ENCODE data around the gene NPBWR2.

Gene NPBWR2

GRCh38 chr20:64071341-64072332, 35.7 kb downstream of the NPBWR2 start:
- DNase-seq, result no peak

GRCh38 chr20:64070244-64070993, 36.9 kb downstream of the NPBWR2 start:
- DNase-seq, result no peak

GRCh38 chr20:64069614-64070243, 37.6 kb downstream of the NPBWR2 start:
- no peak for DNase-seq

GRCh38 chr20:64069209-64069613, 38.2 kb downstream of the NPBWR2 start:
- DNase-seq, result no peak

- no peak for DNase-seq
Measured at GRCh38 chr20:64068386-64069208, 38.8 kb downstream of the NPBWR2 start.

GRCh38 chr20:64067733-64068307, 39.5 kb downstream of the NPBWR2 start:
- no peak for DNase-seq

GRCh38 chr20:64067005-64067632, 40.2 kb downstream of the NPBWR2 start:
- no peak for DNase-seq

- no peak for DNase-seq
Measured at GRCh38 chr20:64065974-64066343, 41.4 kb downstream of the NPBWR2 start.

- no peak for DNase-seq
Measured at GRCh38 chr20:64065062-64065973, 42.0 kb downstream of the NPBWR2 start.

GRCh38 chr20:64064145-64064698, 43.1 kb downstream of the NPBWR2 start:
- DNase-seq, result no peak

GRCh38 chr20:64063389-64064144, 43.8 kb downstream of the NPBWR2 start:
- DNase-seq, result no peak

- DNase-seq, result peak; percentile 96
Measured at GRCh38 chr20:64062596-64063388, 44.6 kb downstream of the NPBWR2 start, which contains the start of gene TCEA2. Gene TCEA2 (plus strand): TSS chr20:64063198. CDS start chr20:64063313, 115 bp downstream.

- peak; percentile 67 for DNase-seq
Measured at GRCh38 chr20:64062276-64062595, 45.1 kb downstream of the NPBWR2 start.

GRCh38 chr20:64058536-64058935, 48.8 kb downstream of the NPBWR2 start:
- no peak for DNase-seq

- DNase-seq, result peak; percentile 39
Measured at GRCh38 chr20:64057628-64058498, 49.5 kb downstream of the NPBWR2 start.

GRCh38 chr20:64056889-64057627, 50.3 kb downstream of the NPBWR2 start:
- no peak for DNase-seq

- DNase-seq, result no peak
Measured at GRCh38 chr20:64056639-64056888, 50.8 kb downstream of the NPBWR2 start.
